K562 (cell line): Measurements from ENCODE around the gene COL6A1. TPM values are rescaled to one million over a fixed set of nuclear protein-coding genes. Genes with fewer than 3 reads are reported as not detected.

Source experiments
- BCL6 ChIP-seq: fragments of 250-450 bp; sonication (Bioruptor Pico); IDR thresholded peaks from 2 replicates; pipeline ENCODE4 v1.4.0; 2020
- CBX8 ChIP-seq: fragments of 200-600 bp; sonication (generic); IDR thresholded peaks from 2 replicates; pipeline ENCODE4 v1.6.1; 2012; ENCODE audit warnings: borderline replicate concordance, mixed run types, low read depth, mild to moderate bottlenecking, moderate library complexity, mixed read lengths, low read length, control low read depth, inconsistent platforms; ENCODE audit not compliant: poor library complexity, severe bottlenecking; ENCODE audit errors: extremely low read depth
- ELK3 ChIP-seq: fragments of 450-650 bp; formaldehyde crosslinking; IDR thresholded peaks from 2 replicates; pipeline ENCODE4 v1.4.0; 2020; ENCODE audit warnings: mild to moderate bottlenecking
- ERF ChIP-seq: fragments of 450-650 bp; formaldehyde crosslinking; IDR thresholded peaks from 2 replicates; pipeline ENCODE4 v1.4.0; 2020; ENCODE audit warnings: mild to moderate bottlenecking, mixed read lengths
- ESRRA ChIP-seq: fragments of 450-650 bp; IDR thresholded peaks from 2 replicates; pipeline ENCODE4 v1.6.1; 2014; ENCODE audit warnings: low read depth, mild to moderate bottlenecking, moderate library complexity, borderline replicate concordance
- HINFP ChIP-seq: fragments of 450-650 bp; conservative IDR thresholded peaks from 2 replicates; pipeline ENCODE4 v1.6.1; 2016; ENCODE audit warnings: missing genetic modification characterization, low read depth, mild to moderate bottlenecking, control low read depth, missing compliant biosample characterization
- HIVEP1 ChIP-seq: fragments of 250-450 bp; sonication (Bioruptor Pico); IDR thresholded peaks from 2 replicates; pipeline ENCODE4 v1.4.0; 2020; ENCODE audit warnings: mild to moderate bottlenecking
- HMG20A ChIP-seq: fragments of 450-650 bp; formaldehyde crosslinking; conservative IDR thresholded peaks from 2 replicates; pipeline ENCODE4 v1.4.0; 2020; ENCODE audit warnings: mild to moderate bottlenecking, mixed read lengths
- L3MBTL2 ChIP-seq: fragments of 450-650 bp; IDR thresholded peaks from 2 replicates; pipeline ENCODE4 v1.6.1; 2016; ENCODE audit warnings: mild to moderate bottlenecking, moderate library complexity
- MEF2D ChIP-seq: conservative IDR thresholded peaks from 2 replicates; pipeline ENCODE4 v1.6.1; 2016; ENCODE audit warnings: low read depth, missing genetic modification characterization, missing compliant biosample characterization
- MLLT1 ChIP-seq, 2 experiments: fragments of 450-650 bp; IDR thresholded peaks; 2 replicates each; pipeline ENCODE4 v1.6.1; 2016
- PKNOX1 ChIP-seq: fragments of 450-650 bp; IDR thresholded peaks from 2 replicates; pipeline ENCODE4 v1.6.1; 2016
- RBM22 ChIP-seq: fragments of 200-400 bp; formaldehyde crosslinking; IDR thresholded peaks from 2 replicates; pipeline ENCODE4 v1.6.1; 2018; ENCODE audit warnings: low read length, low read depth; ENCODE audit not compliant: poor library complexity, severe bottlenecking
- SMARCE1 ChIP-seq: fragments of 450-650 bp; IDR thresholded peaks from 2 replicates; pipeline ENCODE4 v1.7.1; 2016; ENCODE audit warnings: mild to moderate bottlenecking
- SRSF9 ChIP-seq: fragments of 200-400 bp; formaldehyde crosslinking; IDR thresholded peaks from 2 replicates; pipeline ENCODE4 v1.6.1; 2017; ENCODE audit warnings: low read depth, low read length, borderline replicate concordance
- TFAM ChIP-seq: fragments of 250-450 bp; sonication (Bioruptor Pico); conservative IDR thresholded peaks from 2 replicates; pipeline ENCODE4 v1.5.0; 2021; ENCODE audit warnings: mild to moderate bottlenecking, moderate library complexity
- TFAP4 ChIP-seq: sonication (generic); formaldehyde crosslinking; IDR thresholded peaks from 2 replicates; pipeline ENCODE4 v1.8.0; 2022; ENCODE audit warnings: missing genetic modification reagents, mild to moderate bottlenecking, moderate library complexity, borderline replicate concordance
- TFE3 ChIP-seq: fragments of 450-650 bp; formaldehyde crosslinking; IDR thresholded peaks from 2 replicates; pipeline ENCODE4 v1.4.0; 2020; ENCODE audit warnings: mild to moderate bottlenecking, mixed read lengths
- ZNF253 ChIP-seq: fragments of 250-450 bp; sonication (Bioruptor Pico); conservative IDR thresholded peaks from 2 replicates; pipeline ENCODE4 v1.6.1; 2021; ENCODE audit warnings: mild to moderate bottlenecking
- ZNF324 ChIP-seq: fragments of 250-450 bp; sonication (Bioruptor Pico); IDR thresholded peaks from 2 replicates; pipeline ENCODE4 v1.4.0; 2020; ENCODE audit warnings: mild to moderate bottlenecking
- ZNF354B ChIP-seq: fragments of 250-450 bp; sonication (Bioruptor Pico); IDR thresholded peaks from 2 replicates; pipeline ENCODE4 v1.4.0; 2020
- ZNF41 ChIP-seq: fragments of 250-450 bp; sonication (Bioruptor Pico); conservative IDR thresholded peaks from 2 replicates; pipeline ENCODE4 v1.4.0; 2020; ENCODE audit warnings: mild to moderate bottlenecking
- ZNF766 ChIP-seq: fragments of 200-800 bp; sonication (Bioruptor generic); conservative IDR thresholded peaks from 2 replicates; pipeline ENCODE4 v1.6.1; 2016; ENCODE audit warnings: missing genetic modification characterization, missing compliant biosample characterization
- polyA plus RNA-seq, 8 experiments: library from polyadenylated mRNA; depleted of rRNA in 4 of 8; stranded (reverse) in 5 of 8; unstranded in 3 of 8; fragments of >200 nt; fragmentation: Nextera tagmentation in 2 of 8; fragmentation: Illumina TruSeq in 1 of 8; extraction: Ambion mirVana in 2 of 8; extraction: Trizol in 1 of 8; gene quantifications; 2 replicates each; pipeline versions ENCODE4 v1.2.1 to v1.2.3, GENCODE V29; 2011 to 2014; ENCODE audit warnings: inconsistent platforms in 1 of 8, missing spikeins in 1 of 8
- total RNA-seq, 7 experiments: library from RNA; depleted of rRNA in 6 of 7; stranded (reverse); fragments of >200 nt in 6 of 7; fragmentation: Illumina TruSeq in 2 of 7; extraction: Trizol in 2 of 7; gene quantifications; 2 replicates each; pipeline versions ENCODE4 v1.2.1 to v1.2.3, GENCODE V29; 2011 to 2021; ENCODE audit warnings: low replicate concordance in 1 of 7

Gene COL6A1
- total and polyA plus RNA-seq, 9 of the 15 experiments (the other 6 are each of a cell fraction or from before 2014, with no cell fraction given) = 0.07 to 1.3 (median 0.14) TPM; not detected in 3

- TF ChIP-seq ELK3 (no peak), PKNOX1 (no peak), RBM22 (no peak), ESRRA (peak; percentile 11; the same call in 1 of the 2 replicates), MLLT1 (IDR thresholded peaks at IDR 0.05) (no peak), ZNF766 (CRISPR knock-in tag) (no peak), L3MBTL2 (peak; percentile 90), SMARCE1 (no peak), ZNF354B (CRISPR knock-in tag) (no peak), ZNF253 (CRISPR knock-in tag) (no peak), HMG20A (CRISPR knock-in tag) (no peak), SRSF9 (no peak), HIVEP1 (CRISPR knock-in tag) (no peak), ZNF324 (no peak), ZNF41 (CRISPR knock-in tag) (no peak), BCL6 (CRISPR knock-in tag) (no peak), CBX8 (no peak), MEF2D (tag) (no peak), TFAM (CRISPR knock-in tag) (no peak), TFAP4 (peak; percentile 49; the same call in 1 of the 2 replicates), ERF (CRISPR knock-in tag) (no peak), TFE3 (CRISPR knock-in tag) (no peak), HINFP (tag) (no peak)
Observed at GRCh38 chr21:46031484-46031883, 49.9 kb downstream of the COL6A1 start (continued).
